ENCODE results near the gene PRKAG1.

Gene PRKAG1

GRCh38 chr12:48967991-48968390 lies 50.6 kb downstream of the PRKAG1 start:
- DNase-seq (ENCODE audit: low read depth in 2 of 2), result no peak

GRCh38 chr12:48966177-48966895 lies 52.2 kb downstream of the PRKAG1 start:
- DNase-seq (ENCODE audit: low read depth in 2 of 2), result no peak

- no peak for DNase-seq (ENCODE audit: low read depth in 2 of 2)
Observed at GRCh38 chr12:48965298-48965838, 53.2 kb downstream of the PRKAG1 start.

- DNase-seq (ENCODE audit: low read depth in 2 of 2), result no peak
Observed at GRCh38 chr12:48961801-48962200, 56.8 kb downstream of the PRKAG1 start.

- no peak for DNase-seq (ENCODE audit: low read depth in 2 of 2)
Observed at GRCh38 chr12:48961331-48961730, 57.2 kb downstream of the PRKAG1 start.

- no peak for DNase-seq (ENCODE audit: low read depth in 2 of 2)
Observed at GRCh38 chr12:48960834-48961233, 57.7 kb downstream of the PRKAG1 start.

GRCh38 chr12:48958049-48958388 lies 60.6 kb downstream of the PRKAG1 start:
- DNase-seq (ENCODE audit: low read depth in 2 of 2), result no peak

- DNase-seq (ENCODE audit: low read depth in 2 of 2), result peak; percentile 78 to 82
Observed at GRCh38 chr12:48957141-48958048, 61.2 kb downstream of the PRKAG1 start, which contains the start of gene ARF3. Gene ARF3 (minus strand): TSS chr12:48957487. CDS start chr12:48941095, 16,392 bp downstream.

GRCh38 chr12:48956279-48957140 lies 62.1 kb downstream of the PRKAG1 start:
- no peak for DNase-seq (ENCODE audit: low read depth in 2 of 2)

- DNase-seq (ENCODE audit: low read depth in 2 of 2), result no peak
Observed at GRCh38 chr12:48954841-48955501, 63.6 kb downstream of the PRKAG1 start.

GRCh38 chr12:48954061-48954460 lies 64.5 kb downstream of the PRKAG1 start:
- no peak for DNase-seq (ENCODE audit: low read depth in 2 of 2)

GRCh38 chr12:48952691-48953090 lies 65.9 kb downstream of the PRKAG1 start:
- DNase-seq (ENCODE audit: low read depth in 2 of 2), result no peak

Data from stimulated activated CD8-positive, alpha-beta memory T cell treated with anti-CD3 and anti-CD28 coated beads, Interleukin-15, amount 100 ng/mL, for 4 hours (primary cell).